Measurements from ENCODE around the gene KCTD6.

- TF ChIP-seq POLR2AphosphoS5 (IDR thresholded peaks at IDR 0.05) (no peak), POLR2A (IDR thresholded peaks at IDR 0.05) (no peak), CTCF (IDR thresholded peaks at IDR 0.05 in 8 of 11, conservative IDR thresholded peaks at IDR 0.05 in 3 of 11) (peak in 1 of 11 experiments; percentile 5)
Observed at GRCh38 chr3:58463942-58464271, 28.0 kb upstream of the KCTD6 start.
